ENCODE results near the gene F10. TPM values are rescaled to one million over a fixed set of nuclear protein-coding genes. Genes with fewer than 3 reads are reported as not detected.

Gene F10
- total and polyA plus RNA-seq, 2 of the 13 experiments (the other 11 are each of a cell fraction or from before 2014, with no cell fraction given), result 58.4 to 237 TPM

- TF ChIP-seq ATF7-NPFF (CRISPR knock-in tag; IDR thresholded peaks at IDR 0.05; ENCODE audit: low read depth) (0 out of 2 replicates have a peak, but pooled peaks have one; percentile 50), IKZF1 (IDR thresholded peaks at IDR 0.05) (no peak), PLSCR1 (CRISPR knock-in tag; IDR thresholded peaks at IDR 0.05; ENCODE audit: borderline replicate concordance) (no peak), RCOR2 (CRISPR knock-in tag; IDR thresholded peaks at IDR 0.05) (peak; percentile 92), FOXM1 (CRISPR knock-in tag; IDR thresholded peaks at IDR 0.05) (no peak), ELK4 (CRISPR knock-in tag; IDR thresholded peaks at IDR 0.05; ENCODE audit: borderline replicate concordance) (no peak), ZSCAN29 (CRISPR knock-in tag; conservative IDR thresholded peaks at IDR 0.05) (peak; percentile 92), ZNF318 (CRISPR knock-in tag; IDR thresholded peaks at IDR 0.05) (0 out of 2 replicates have a peak, but pooled peaks have one; percentile 66), ETV5 (CRISPR knock-in tag; IDR thresholded peaks at IDR 0.05; ENCODE audit: borderline replicate concordance) (peak; percentile 100), YEATS2 (CRISPR knock-in tag; IDR thresholded peaks at IDR 0.05; ENCODE audit: borderline replicate concordance) (peak; percentile 70; the same call in 1 of the 2 replicates), SP4 (CRISPR knock-in tag; IDR thresholded peaks at IDR 0.05) (peak; percentile 73), ZNF484 (CRISPR knock-in tag; IDR thresholded peaks at IDR 0.05; ENCODE audit: borderline replicate concordance, low read depth) (no peak), NFAT5 (CRISPR knock-in tag; IDR thresholded peaks at IDR 0.05) (no peak)
These were observed 16.4 kb downstream of the F10 start (continued) for GRCh38 chr13:113138792-113139551.
